GM15510 (cell line): ENCODE results near the gene SPIRE1.

Experiments
- POLR2A ChIP-seq: IDR thresholded peaks from 3 replicates; pipeline ENCODE4 v1.6.1; 2011; ENCODE audit warnings: borderline replicate concordance; ENCODE audit not compliant: insufficient read length; ENCODE audit errors: extremely low read depth

Gene SPIRE1

GRCh38 chr18:12432881-12433280 lies 225.0 kb downstream of the SPIRE1 start:
- TF ChIP-seq POLR2A: no peak

- TF ChIP-seq POLR2A: no peak
Observed at GRCh38 chr18:12432196-12432595, 225.7 kb downstream of the SPIRE1 start.

GRCh38 chr18:12431561-12431960 lies 226.3 kb downstream of the SPIRE1 start:
- TF ChIP-seq POLR2A: no peak

- no peak for TF ChIP-seq POLR2A
Observed at GRCh38 chr18:12430137-12430990, 227.5 kb downstream of the SPIRE1 start.

GRCh38 chr18:12429556-12429955 lies 228.4 kb downstream of the SPIRE1 start:
- TF ChIP-seq POLR2A: no peak

GRCh38 chr18:12428923-12429322 lies 229.0 kb downstream of the SPIRE1 start:
- no peak for TF ChIP-seq POLR2A

- TF ChIP-seq POLR2A: no peak
Observed at GRCh38 chr18:12426924-12427323, 231.0 kb downstream of the SPIRE1 start.

- TF ChIP-seq POLR2A: no peak
Observed at GRCh38 chr18:12424252-12424651, 233.7 kb downstream of the SPIRE1 start.

GRCh38 chr18:12423820-12424219 lies 234.1 kb downstream of the SPIRE1 start:
- TF ChIP-seq POLR2A: no peak

GRCh38 chr18:12423393-12423792 lies 234.5 kb downstream of the SPIRE1 start:
- TF ChIP-seq POLR2A: no peak

- no peak for TF ChIP-seq POLR2A
Observed at GRCh38 chr18:12422936-12423335, 235.0 kb downstream of the SPIRE1 start.

- TF ChIP-seq POLR2A: no peak
Observed at GRCh38 chr18:12421732-12422131, 236.2 kb downstream of the SPIRE1 start.

- no peak for TF ChIP-seq POLR2A
Observed at GRCh38 chr18:12420821-12421421, 237.0 kb downstream of the SPIRE1 start.

GRCh38 chr18:12417687-12418086 lies 240.2 kb downstream of the SPIRE1 start:
- TF ChIP-seq POLR2A: no peak

- TF ChIP-seq POLR2A: no peak
Observed at GRCh38 chr18:12416098-12416729, 241.7 kb downstream of the SPIRE1 start.
